ENCODE results near the gene NABP2. TPM values are rescaled to one million over a fixed set of nuclear protein-coding genes. Genes with fewer than 3 reads are reported as not detected.

The NABP2 gene
- total and polyA plus RNA-seq, 2 experiments from 2014 or later = 25.5 to 27.8 TPM

DNA sequence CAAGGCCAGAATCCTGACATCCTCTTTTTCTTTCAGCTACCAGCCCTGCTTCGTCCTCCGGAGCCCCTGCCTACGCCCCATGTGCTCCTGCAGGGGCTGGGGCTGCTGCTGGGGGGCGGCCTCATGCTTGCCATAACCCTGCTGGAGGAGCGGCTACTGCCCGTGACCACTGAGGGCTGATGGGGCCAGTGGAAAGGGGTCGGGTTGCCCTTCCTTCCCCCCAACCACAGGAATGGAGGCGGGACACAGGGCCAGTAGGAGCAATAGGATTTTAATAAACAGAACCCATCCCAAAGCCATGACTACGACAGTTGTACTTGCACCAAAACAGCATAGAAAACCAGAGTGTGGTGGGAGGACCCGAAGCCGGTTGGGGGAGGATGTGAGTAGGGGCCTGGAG is 13.4 kb downstream of the NABP2 start (continued):
- TF ChIP-seq ZNF331 (CRISPR knock-in tag; IDR thresholded peaks at IDR 0.05; ENCODE audit: low read depth) = no peak

DNA sequence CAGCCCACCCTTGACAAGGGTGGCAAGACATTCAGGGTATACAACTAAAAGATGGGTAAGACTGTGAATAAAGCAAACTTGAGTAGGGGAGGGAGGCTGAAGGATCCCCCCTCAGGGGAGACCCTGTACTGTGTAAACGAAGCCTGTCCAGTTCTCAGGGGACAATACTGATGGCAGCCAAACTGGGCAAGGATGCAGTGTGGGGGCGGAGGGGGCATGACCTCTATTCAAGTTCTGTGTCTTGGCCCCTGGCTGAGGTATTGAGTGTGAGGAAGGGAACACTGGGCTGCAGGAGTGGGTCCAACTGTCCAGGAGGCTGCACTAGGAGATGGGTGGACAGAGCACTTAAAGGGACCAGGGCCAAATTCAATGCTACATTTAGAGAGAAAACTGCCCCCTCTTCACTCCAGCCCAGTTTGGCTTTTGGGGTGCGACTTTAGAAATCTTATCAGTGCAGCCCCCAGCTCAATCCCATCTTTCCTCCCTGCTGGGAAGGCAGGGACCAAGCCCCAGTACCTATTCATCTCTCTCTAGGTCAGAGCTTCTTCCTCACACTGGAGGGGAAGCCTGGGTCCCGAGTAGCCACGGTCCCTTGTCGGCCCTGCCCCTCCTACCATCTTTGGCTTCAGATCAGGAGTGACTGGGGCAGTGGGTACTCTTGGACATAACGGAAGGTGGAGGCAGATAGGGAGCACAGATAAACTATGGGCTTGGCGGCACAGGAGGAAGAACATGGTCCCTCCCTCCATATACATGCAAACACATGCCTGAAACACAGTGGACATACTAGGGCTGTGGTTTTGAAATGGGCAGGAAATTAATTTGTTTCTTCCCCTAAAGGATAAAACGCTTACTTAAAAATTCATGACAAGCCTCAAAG is 17.5 kb downstream of the NABP2 start:
- Histone ChIP-seq H3K4me2 (no peak overlapping the region), H3K9me2 (ENCODE audit: insufficient read depth) (no peaks in the 10 kb centered on the region), H3K27me3 (ENCODE audit: insufficient read depth) (no peaks in the 10 kb centered on the region), H3K79me2 (replicated peaks; ENCODE audit: insufficient read depth) (no peaks in the 10 kb centered on the region), H3K4me1 (ENCODE audit: insufficient read depth) (no peaks in the 10 kb centered on the region), H3K36me3 (ENCODE audit: insufficient read depth) (peaks cover 37% of the 10 kb centered on the region), H4K20me1 (replicated peaks; ENCODE audit: insufficient read depth) (peaks cover 9% of the 10 kb centered on the region; the same call in 1 of the 2 replicates), H2AFZ (no peak overlapping the region), H3K27ac (ENCODE audit: low read depth) (no peak overlapping the region), H3K4me3 (no peak overlapping the region), H3F3A (replicated peaks; ENCODE audit: low read depth) (peaks cover 4% of the 10 kb centered on the region)
- ATAC-seq (no peak), DNase-seq (ENCODE audit: low spot score) (no peak)
- H3K4me3 Mint-ChIP-seq = no peak overlapping the region
- peaks cover 53% of the 10 kb centered on the region for H3K36me3 Mint-ChIP-seq (ENCODE audit: low read depth)
- H3K27ac Mint-ChIP-seq = no peak overlapping the region
- no peaks in the 10 kb centered on the region for H3K9me3 Mint-ChIP-seq
- H3K27me3 Mint-ChIP-seq (ENCODE audit: insufficient read depth, low read depth, poor library complexity) = peaks cover 19% of the 10 kb centered on the region
- H3K4me1 Mint-ChIP-seq = peaks cover 10% of the 10 kb centered on the region; the same call in 2 of the 3 replicates
- TF ChIP-seq STAT1 (IDR thresholded peaks at IDR 0.05; ENCODE audit: unreplicated experiment) = no peak
- no peak for TF ChIP-seq JUNB (IDR thresholded peaks at IDR 0.05; ENCODE audit: unreplicated experiment)
- no peak for TF ChIP-seq ETS1 (IDR thresholded peaks at IDR 0.05)
- TF ChIP-seq ZNF114 (CRISPR knock-in tag; IDR thresholded peaks at IDR 0.05) = no peak
- TF ChIP-seq ZNF462 (CRISPR knock-in tag; IDR thresholded peaks at IDR 0.05) = no peak
- TF ChIP-seq POLR2AphosphoS5 (IDR thresholded peaks at IDR 0.05; ENCODE audit: low read depth) = no peak
- TF ChIP-seq EZH2phosphoT487 (IDR thresholded peaks at IDR 0.05; ENCODE audit: unreplicated experiment) = no peak
- TF ChIP-seq EZH2 (IDR thresholded peaks at IDR 0.05; ENCODE audit: low read depth, unreplicated experiment) = no peak
- TF ChIP-seq CTCF (conservative IDR thresholded peaks at IDR 0.05; ENCODE audit: low read depth in 2 of 2) = no peak
- TF ChIP-seq ZNF331 (CRISPR knock-in tag; IDR thresholded peaks at IDR 0.05; ENCODE audit: low read depth) = no peak
- no peak for TF ChIP-seq NANOG (IDR thresholded peaks at IDR 0.05; ENCODE audit: borderline replicate concordance)
- TF ChIP-seq CREB1 (CRISPR knock-in tag; IDR thresholded peaks at IDR 0.05; ENCODE audit: low read depth) = no peak
